Cardiac atrium fibroblast (primary cell): ENCODE data around the gene MRM1. TPM values are rescaled to one million over a fixed set of nuclear protein-coding genes. Genes with fewer than 3 reads are reported as not detected.

Experiments used
- total RNA-seq: library from RNA; depleted of rRNA; stranded (reverse); fragments of >200 nt; gene quantifications from 2 replicates; pipeline ENCODE4 v1.2.3, GENCODE V29; 2015

MRM1 gene, protein sequence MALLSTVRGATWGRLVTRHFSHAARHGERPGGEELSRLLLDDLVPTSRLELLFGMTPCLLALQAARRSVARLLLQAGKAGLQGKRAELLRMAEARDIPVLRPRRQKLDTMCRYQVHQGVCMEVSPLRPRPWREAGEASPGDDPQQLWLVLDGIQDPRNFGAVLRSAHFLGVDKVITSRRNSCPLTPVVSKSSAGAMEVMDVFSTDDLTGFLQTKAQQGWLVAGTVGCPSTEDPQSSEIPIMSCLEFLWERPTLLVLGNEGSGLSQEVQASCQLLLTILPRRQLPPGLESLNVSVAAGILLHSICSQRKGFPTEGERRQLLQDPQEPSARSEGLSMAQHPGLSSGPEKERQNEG
- 5.8 and 6.7 TPM in 2 replicates for total RNA-seq

GRCh38 chr17:36601303-36602029, at the start of gene MRM1:
Gene MRM1 (plus strand): TSS chr17:36601583. CDS start chr17:36601811, 228 bp downstream.

GRCh38 chr17:36591434-36592315, 9.7 kb upstream of the MRM1 start, which contains the start of gene DHRS11:
Gene DHRS11 (plus strand): TSS chr17:36591879. CDS start chr17:36592010, 131 bp downstream.

Other genes starting within 250 kb of the MRM1 start
- not detected in 2 replicates for gene TBC1D3H, start 213.1 kb upstream of the MRM1 start, total RNA-seq
- 37.1 and 37.5 TPM in 2 replicates for gene ZNHIT3, start 114.9 kb upstream of the MRM1 start, total RNA-seq
- 20.9 and 30.7 TPM in 2 replicates for gene MYO19, start 66.7 kb upstream of the MRM1 start, total RNA-seq
- gene PIGW, start 66.6 kb upstream of the MRM1 start, total RNA-seq = 5.4 and 9.7 TPM in 2 replicates
- gene GGNBP2, start 56.7 kb upstream of the MRM1 start, total RNA-seq = 27.9 and 31.1 TPM in 2 replicates
- 2.6 and 4.0 TPM in 2 replicates for gene DHRS11, start 9.7 kb upstream of the MRM1 start, total RNA-seq